Measurements from ENCODE around the gene PRKAG2. TPM values are rescaled to one million over a fixed set of nuclear protein-coding genes. Genes with fewer than 3 reads are reported as not detected.

The PRKAG2 gene
- total and polyA plus RNA-seq, 2 of the 8 experiments (the other 6 are each of a cell fraction or from before 2014, with no cell fraction given): 7.5 to 18.1 TPM

GRCh38 chr7:151925446-151926335, 48.8 kb upstream of the PRKAG2 start (continued):
- no peak for TF ChIP-seq RFX5 (IDR thresholded peaks at IDR 0.05; ENCODE audit: borderline replicate concordance, low read depth, low read length)
- TF ChIP-seq SIRT6 (IDR thresholded peaks at IDR 0.05; ENCODE audit: low read length): no peak
- TF ChIP-seq GTF2F1 (IDR thresholded peaks at IDR 0.05; ENCODE audit: borderline replicate concordance, low read depth, low read length): no peak
- TF ChIP-seq BCL11A (IDR thresholded peaks at IDR 0.05; ENCODE audit: low read depth in 2 of 2, low read length in 2 of 2): no peak
- no peak for TF ChIP-seq RBBP5 (IDR thresholded peaks at IDR 0.05; ENCODE audit: borderline replicate concordance, low read depth, low read length)
- TF ChIP-seq POU5F1 (IDR thresholded peaks at IDR 0.05; ENCODE audit: low read depth, low read length): no peak
- TF ChIP-seq CHD1 (IDR thresholded peaks at IDR 0.05; ENCODE audit: low read depth, low read length): no peak
- no peak for TF ChIP-seq CHD2 (IDR thresholded peaks at IDR 0.05; ENCODE audit: low read length)
- TF ChIP-seq ATF3 (IDR thresholded peaks at IDR 0.05; ENCODE audit: insufficient read depth, low read depth, low read length): no peak

Data from H1 (cell line).